ENCODE data around the gene IGLL1. TPM values are rescaled to one million over a fixed set of nuclear protein-coding genes. Genes with fewer than 3 reads are reported as not detected.
"Not testable (repeated sequence)": the region's sequence is repeated elsewhere in the genome, so short reads cannot be mapped to it uniquely, and the experiment has no call there.

Gene IGLL1
- total and polyA plus RNA-seq, 7 donors, result not detected

- no peak overlapping the region for H3K27ac ChIP-seq
- TF ChIP-seq CTCF (IDR thresholded peaks at IDR 0.05), result no peak
- ATAC-seq, result no peak
- H3K36me3 ChIP-seq (ENCODE audit: insufficient read depth in 1 of 2, low read depth in 1 of 2), result no peaks in the 10 kb centered on the region
- no peak for DNase-seq
- no peak overlapping the region for H3K4me3 ChIP-seq
- peaks cover 0 to 11% (median 2%) of the 10 kb centered on the region in 3 donors for H3K27me3 ChIP-seq (ENCODE audit: insufficient read depth in 3 of 3, low read length in 2 of 3)
- H3K4me1 ChIP-seq, result no peaks in the 10 kb centered on the region
- H3K9me3 ChIP-seq, result peaks cover 4% of the 10 kb centered on the region
- intact Hi-C loops (cut with DNase I), result loop anchor here in 1 of 2 donors (5.0 kb wide), 1 partner anchor 299 kb away; no protein-coding TSS in a partner anchor
- 68 to 75% (median 72%) methylated on average over 8 of the region's 8 CpGs for WGBS, 3 donors
These were observed 31.4 kb downstream of the IGLL1 start for GRCh38 chr22:23548501-23549197.

- Histone ChIP-seq H3K36me3 (ENCODE audit: insufficient read depth in 1 of 2, low read depth in 1 of 2) (no peaks in the 10 kb centered on the region), H3K4me1 (no peaks in the 10 kb centered on the region), H3K27ac (no peak overlapping the region), H3K9me3 (peaks cover 4% of the 10 kb centered on the region), H3K4me3 (no peak overlapping the region), H3K27me3 (ENCODE audit: insufficient read depth in 3 of 3, low read length in 2 of 3) (peaks cover 0 to 11% (median 1%) of the 10 kb centered on the region in 3 donors)
- DNase-seq (no peak), ATAC-seq (no peak)
- TF ChIP-seq CTCF (IDR thresholded peaks at IDR 0.05), result no peak
- intact Hi-C loops (cut with DNase I), result loop anchor here in 1 of 2 donors (5.0 kb wide), 1 partner anchor 299 kb away; no protein-coding TSS in a partner anchor
- 78 to 85% (median 81%) methylated on average over 10 of the region's 10 CpGs for WGBS, 3 donors
These were observed 32.1 kb downstream of the IGLL1 start for GRCh38 chr22:23547818-23548500.

- H3K4me3 ChIP-seq; H3K27ac ChIP-seq; H3K36me3 ChIP-seq (ENCODE audit: insufficient read depth in 1 of 2, low read depth in 1 of 2); H3K27me3 ChIP-seq (ENCODE audit: insufficient read depth in 3 of 3, low read length in 2 of 3); H3K9me3 ChIP-seq; DNase-seq; ATAC-seq; H3K4me1 ChIP-seq: not testable (repeated sequence)
- intact Hi-C loops (cut with DNase I), result loop anchor here in 1 of 2 donors (5.0 kb wide), 1 partner anchor 300 kb away; no protein-coding TSS in a partner anchor
- WGBS, 3 donors, result 86 to 91% (median 88%) methylated on average over 5 of the region's 5 CpGs
These were observed 32.7 kb downstream of the IGLL1 start for GRCh38 chr22:23547382-23547781.

GRCh38 chr22:23544852-23545251 lies 35.2 kb downstream of the IGLL1 start:
- no peaks in the 10 kb centered on the region for H3K27me3 ChIP-seq (ENCODE audit: insufficient read depth in 3 of 3, low read length in 2 of 3)
- ATAC-seq (no peak), DNase-seq (no peak)
- TF ChIP-seq CTCF (IDR thresholded peaks at IDR 0.05), result no peak
- intact Hi-C loops (cut with DNase I), result loop anchor here (5.0 kb wide), 3 partner anchors 222 to 412 kb away; partner anchors contain the start of gene CHCHD10 (in 2 of the 2)
- 82 to 89% (median 84%) methylated on average over 2 of the region's 2 CpGs for WGBS, 3 donors
- no peak overlapping the region for H3K27ac ChIP-seq
- no peaks in the 10 kb centered on the region for H3K4me1 ChIP-seq
- peaks cover 4% of the 10 kb centered on the region for H3K9me3 ChIP-seq
- H3K4me3 ChIP-seq, result no peak overlapping the region
- H3K36me3 ChIP-seq (ENCODE audit: insufficient read depth in 1 of 2, low read depth in 1 of 2), result no peaks in the 10 kb centered on the region

GRCh38 chr22:23543506-23544000 lies 36.5 kb downstream of the IGLL1 start:
- intact Hi-C loops (cut with DNase I), result loop anchor here (5.0 kb wide), 3 partner anchors 224 to 414 kb away; partner anchors contain the start of gene CHCHD10 (in 2 of the 2)

More at GRCh38 chr22:23543506-23544000, 36.5 kb downstream of the IGLL1 start:
- ATAC-seq; H3K9me3 ChIP-seq; DNase-seq; H3K4me1 ChIP-seq; H3K27me3 ChIP-seq (ENCODE audit: insufficient read depth in 3 of 3, low read length in 2 of 3); H3K4me3 ChIP-seq; H3K27ac ChIP-seq; H3K36me3 ChIP-seq (ENCODE audit: insufficient read depth in 1 of 2, low read depth in 1 of 2): not testable (repeated sequence)
- WGBS, 3 donors, result 33 to 64% (median 43%) methylated on average over 1 of the region's 1 CpG

All from psoas muscle (tissue), 8 donors.